ENCODE results near the gene DDHD1.

Gene DDHD1

GRCh38 chr14:53004976-53005375 lies 148.1 kb downstream of the DDHD1 start:
- TF ChIP-seq, protein P1, sequence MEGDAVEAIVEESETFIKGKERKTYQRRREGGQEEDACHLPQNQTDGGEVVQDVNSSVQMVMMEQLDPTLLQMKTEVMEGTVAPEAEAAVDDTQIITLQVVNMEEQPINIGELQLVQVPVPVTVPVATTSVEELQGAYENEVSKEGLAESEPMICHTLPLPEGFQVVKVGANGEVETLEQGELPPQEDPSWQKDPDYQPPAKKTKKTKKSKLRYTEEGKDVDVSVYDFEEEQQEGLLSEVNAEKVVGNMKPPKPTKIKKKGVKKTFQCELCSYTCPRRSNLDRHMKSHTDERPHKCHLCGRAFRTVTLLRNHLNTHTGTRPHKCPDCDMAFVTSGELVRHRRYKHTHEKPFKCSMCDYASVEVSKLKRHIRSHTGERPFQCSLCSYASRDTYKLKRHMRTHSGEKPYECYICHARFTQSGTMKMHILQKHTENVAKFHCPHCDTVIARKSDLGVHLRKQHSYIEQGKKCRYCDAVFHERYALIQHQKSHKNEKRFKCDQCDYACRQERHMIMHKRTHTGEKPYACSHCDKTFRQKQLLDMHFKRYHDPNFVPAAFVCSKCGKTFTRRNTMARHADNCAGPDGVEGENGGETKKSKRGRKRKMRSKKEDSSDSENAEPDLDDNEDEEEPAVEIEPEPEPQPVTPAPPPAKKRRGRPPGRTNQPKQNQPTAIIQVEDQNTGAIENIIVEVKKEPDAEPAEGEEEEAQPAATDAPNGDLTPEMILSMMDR (IDR thresholded peaks at IDR 0.05; ENCODE audit: low read depth, low read length, missing control alignments): no peak
- no peak overlapping the region for H3K4me3 ChIP-seq (ENCODE audit: low read depth, low read length)
- in situ Hi-C loops (cut with HindIII; ENCODE audit: low sequenced_read_pairs): no loop called here
- no peak for DNase-seq (ENCODE audit: low read depth)

- DNase-seq (ENCODE audit: low read depth): no peak
- in situ Hi-C loops (cut with HindIII; ENCODE audit: low sequenced_read_pairs): no loop called here
- H3K4me3 ChIP-seq (ENCODE audit: low read depth, low read length): no peak overlapping the region
- TF ChIP-seq, protein P1 (IDR thresholded peaks at IDR 0.05; ENCODE audit: low read depth, low read length, missing control alignments): no peak
Measured at GRCh38 chr14:53003776-53004175, 149.3 kb downstream of the DDHD1 start.

DNA sequence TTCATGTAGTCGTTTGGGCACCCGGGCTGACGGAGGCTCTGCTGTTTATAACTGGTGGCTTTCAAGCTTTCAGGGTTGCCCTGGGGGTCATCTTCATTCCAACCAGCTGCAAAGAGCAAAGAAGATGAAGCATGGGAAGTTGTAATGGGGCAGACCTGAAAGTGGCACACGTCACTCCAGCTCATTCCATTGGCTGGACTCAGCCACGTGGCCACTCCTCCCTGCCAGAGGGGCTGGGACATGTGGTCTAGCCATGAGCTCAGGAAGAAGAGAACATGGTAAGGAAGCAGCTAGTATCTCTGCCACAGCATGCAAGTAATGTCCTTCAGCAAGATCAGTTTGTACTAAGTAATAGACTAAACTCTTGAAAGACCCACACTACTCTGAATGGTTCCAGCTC lies 150.5 kb downstream of the DDHD1 start:
- no peak for DNase-seq (ENCODE audit: low read depth)
- TF ChIP-seq, protein P1 (IDR thresholded peaks at IDR 0.05; ENCODE audit: low read depth, low read length, missing control alignments): no peak
- in situ Hi-C loops (cut with HindIII; ENCODE audit: low sequenced_read_pairs): no loop called here
- no peak overlapping the region for H3K4me3 ChIP-seq (ENCODE audit: low read depth, low read length)

- in situ Hi-C loops (cut with HindIII; ENCODE audit: low sequenced_read_pairs): no loop called here
- DNase-seq (ENCODE audit: low read depth): no peak
- TF ChIP-seq, protein P1 (IDR thresholded peaks at IDR 0.05; ENCODE audit: low read depth, low read length, missing control alignments): no peak
- H3K4me3 ChIP-seq (ENCODE audit: low read depth, low read length): no peak overlapping the region
Measured at GRCh38 chr14:53001787-53002378, 151.2 kb downstream of the DDHD1 start.

DNA sequence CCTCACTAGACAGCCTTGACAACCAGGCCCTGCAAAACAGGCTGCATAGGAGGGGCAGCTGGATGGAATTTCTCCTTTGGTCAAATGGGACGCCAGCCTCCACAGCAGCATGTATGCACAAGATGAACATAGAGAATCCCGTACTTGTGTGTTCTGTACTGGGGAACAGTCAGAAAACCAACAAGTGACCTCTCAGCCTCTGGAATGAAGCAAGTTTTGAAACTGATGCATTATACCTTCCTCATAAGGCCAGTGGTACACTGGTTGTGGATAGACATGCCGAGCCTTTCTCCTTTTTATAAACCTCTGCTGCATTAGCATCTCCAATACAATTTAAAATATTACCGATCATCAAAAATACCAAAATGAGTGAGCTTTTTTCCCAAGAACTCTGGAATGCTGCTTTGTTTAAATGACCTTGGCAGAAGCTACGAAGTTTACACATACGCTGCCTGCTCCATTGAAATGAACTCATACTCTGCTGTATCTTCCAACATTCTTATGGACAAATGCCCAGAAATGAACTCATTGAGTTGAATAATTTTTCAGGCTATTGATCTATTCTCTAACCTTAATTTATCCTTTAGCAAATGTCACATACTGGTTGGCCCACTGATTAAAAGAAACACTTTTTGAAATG lies 154.6 kb downstream of the DDHD1 start:
- TF ChIP-seq, protein P1 (IDR thresholded peaks at IDR 0.05; ENCODE audit: low read depth, low read length, missing control alignments): no peak
- DNase-seq (ENCODE audit: low read depth): peak; percentile 95
- no peak overlapping the region for H3K4me3 ChIP-seq (ENCODE audit: low read depth, low read length)
- in situ Hi-C loops (cut with HindIII; ENCODE audit: low sequenced_read_pairs): no loop called here

GRCh38 chr14:52996493-52996892 lies 156.6 kb downstream of the DDHD1 start:
- in situ Hi-C loops (cut with HindIII; ENCODE audit: low sequenced_read_pairs): no loop called here
- no peak for DNase-seq (ENCODE audit: low read depth)
- H3K4me3 ChIP-seq (ENCODE audit: low read depth, low read length): no peak overlapping the region
- TF ChIP-seq, protein P1 (IDR thresholded peaks at IDR 0.05; ENCODE audit: low read depth, low read length, missing control alignments): no peak
